Adrenal gland (tissue), 5 donors: ENCODE data around the gene LRP1.

Experiments used
- POLR2A ChIP-seq, 2 donors: fragments of 450-650 bp; IDR thresholded peaks; one replicate each; pipeline ENCODE4 v1.6.1; 2017; ENCODE audit warnings: antibody characterized with exemption in 2 of 2, mild to moderate bottlenecking in 2 of 2, moderate library complexity in 1 of 2
- TF ChIP-seq, protein P1 (sequence below), 6 experiments: fragments of 450-650 bp in 4 of 6; fragments of 200-600 bp in 2 of 6; sonication (generic) in 1 of 6; IDR thresholded peaks; 1 replicate in 5 of 6; 2 replicates in 1 of 6; pipeline versions ENCODE4 v1.5.1 to v1.8.0; 2016 to 2021; ENCODE audit warnings: antibody characterized with exemption in 6 of 6, mild to moderate bottlenecking in 2 of 6, moderate library complexity in 1 of 6
- donor health status: DM: no; HTN: no; CAD: no.

- TF ChIP-seq, protein P1, sequence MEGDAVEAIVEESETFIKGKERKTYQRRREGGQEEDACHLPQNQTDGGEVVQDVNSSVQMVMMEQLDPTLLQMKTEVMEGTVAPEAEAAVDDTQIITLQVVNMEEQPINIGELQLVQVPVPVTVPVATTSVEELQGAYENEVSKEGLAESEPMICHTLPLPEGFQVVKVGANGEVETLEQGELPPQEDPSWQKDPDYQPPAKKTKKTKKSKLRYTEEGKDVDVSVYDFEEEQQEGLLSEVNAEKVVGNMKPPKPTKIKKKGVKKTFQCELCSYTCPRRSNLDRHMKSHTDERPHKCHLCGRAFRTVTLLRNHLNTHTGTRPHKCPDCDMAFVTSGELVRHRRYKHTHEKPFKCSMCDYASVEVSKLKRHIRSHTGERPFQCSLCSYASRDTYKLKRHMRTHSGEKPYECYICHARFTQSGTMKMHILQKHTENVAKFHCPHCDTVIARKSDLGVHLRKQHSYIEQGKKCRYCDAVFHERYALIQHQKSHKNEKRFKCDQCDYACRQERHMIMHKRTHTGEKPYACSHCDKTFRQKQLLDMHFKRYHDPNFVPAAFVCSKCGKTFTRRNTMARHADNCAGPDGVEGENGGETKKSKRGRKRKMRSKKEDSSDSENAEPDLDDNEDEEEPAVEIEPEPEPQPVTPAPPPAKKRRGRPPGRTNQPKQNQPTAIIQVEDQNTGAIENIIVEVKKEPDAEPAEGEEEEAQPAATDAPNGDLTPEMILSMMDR (IDR thresholded peaks at IDR 0.05), result no peak
- no peak for TF ChIP-seq POLR2A (IDR thresholded peaks at IDR 0.05)
These were observed 62.5 kb downstream of the LRP1 start for GRCh38 chr12:57190821-57191220.
